Endothelial cell of umbilical vein (primary cell): ENCODE data around the gene PSMG2. TPM values are rescaled to one million over a fixed set of nuclear protein-coding genes. Genes with fewer than 3 reads are reported as not detected.
A peak's percentile ranks its signal among the peaks of the same experiment; 100 is the strongest.

Source experiments
- BruUV-seq: library from RNA; stranded (reverse); fragments of 400-500 nt; replicated peaks from 2 replicates; lab custom pipeline; 2021; lab: Mats Ljungman, UMichigan
- CTCF ChIA-PET: fragments of 300-600, 350-600 bp; sonication (Branson Sonifier 250); formaldehyde crosslinking; loops from one replicate; lab custom pipeline; 2021; ENCODE audit warnings: antibody characterized with exemption, inconsistent platforms; lab: Charles Lee
- POLR2A ChIA-PET: fragments of 300-600, 350-600 bp; sonication (Branson Sonifier 250); formaldehyde crosslinking; loops from one replicate; lab custom pipeline; 2021; ENCODE audit warnings: antibody characterized with exemption, inconsistent platforms; lab: Charles Lee
- DNase-seq: peaks from one replicate; pipeline ENCODE4 v3.0.0-alpha.2; 2011; ENCODE audit warnings: low read depth, low spot score
- FAIRE-seq: peaks from 2 replicates; lab custom pipeline; 2011; peaks lifted over from hg19 to GRCh38; lab: Jason Lieb, UNC
- H2AFZ ChIP-seq: 2 replicates; pipeline ENCODE4 v1.6.0; 2012; ENCODE audit warnings: low read depth, low read length, control low read depth, inconsistent platforms
- H3K27ac ChIP-seq: 2 replicates; pipeline ENCODE4 v1.5.1; 2011; ENCODE audit warnings: low read depth, mild to moderate bottlenecking, control low read depth, low read length, moderate library complexity; ENCODE audit not compliant: insufficient read depth
- H3K27me3 ChIP-seq, 2 experiments: 2 replicates each; pipeline versions ENCODE4 v1.6.0 to v1.6.1; 2011; ENCODE audit warnings: low read length in 2 of 2, mixed read lengths in 1 of 2; ENCODE audit not compliant: control insufficient read depth in 2 of 2, insufficient read depth in 2 of 2
- H3K36me3 ChIP-seq, 2 experiments: 2 replicates in 1 of 2; 3 replicates in 1 of 2; pipeline ENCODE4 v1.5.1; 2011; ENCODE audit warnings: low read length in 2 of 2, mild to moderate bottlenecking in 1 of 2, moderate library complexity in 1 of 2; ENCODE audit not compliant: control insufficient read depth in 2 of 2, insufficient read depth in 2 of 2; ENCODE audit errors: extremely low read depth in 1 of 2
- H3K4me1 ChIP-seq: 3 replicates; pipeline ENCODE4 v1.5.1; 2011; ENCODE audit warnings: mild to moderate bottlenecking, low read length; ENCODE audit not compliant: control insufficient read depth, insufficient read depth; ENCODE audit errors: extremely low read depth
- H3K4me2 ChIP-seq: 2 replicates; pipeline ENCODE4 v1.6.1; 2011; ENCODE audit warnings: low read length, control low read depth, mixed read lengths; ENCODE audit not compliant: insufficient read depth
- H3K4me3 ChIP-seq, 3 experiments: fragments of 200-600 bp in 1 of 3; sonication (generic), shearing (Covaris generic) in 1 of 3; replicated peaks in 1 of 3; 2 replicates each; pipeline ENCODE4 v1.5.1; 2011 to 2016; ENCODE audit warnings: control low read depth in 3 of 3, low read length in 3 of 3, mild to moderate bottlenecking in 2 of 3, inconsistent platforms in 1 of 3, low read depth in 1 of 3, moderate library complexity in 1 of 3; ENCODE audit not compliant: insufficient read depth in 1 of 3
- H3K79me2 ChIP-seq: 2 replicates; pipeline ENCODE4 v1.6.0; 2012; ENCODE audit warnings: low read length, inconsistent platforms; ENCODE audit not compliant: control insufficient read depth, insufficient read depth
- H3K9ac ChIP-seq: replicated peaks from 2 replicates; pipeline ENCODE3; 2011; ENCODE audit warnings: low read length, control low read depth; ENCODE audit not compliant: insufficient read depth; ENCODE audit errors: extremely low read depth
- H3K9me1 ChIP-seq: replicated peaks from 3 replicates; pipeline ENCODE4 v1.6.0; 2011; ENCODE audit warnings: mild to moderate bottlenecking, low read length; ENCODE audit not compliant: control insufficient read depth, insufficient read depth; ENCODE audit errors: extremely low read depth
- H3K9me3 ChIP-seq: replicated peaks from 2 replicates; pipeline ENCODE4 v1.5.1; 2012; ENCODE audit warnings: low read length, inconsistent platforms; ENCODE audit not compliant: control insufficient read depth, insufficient read depth
- H4K20me1 ChIP-seq: replicated peaks from 2 replicates; pipeline ENCODE3; 2011; ENCODE audit warnings: mild to moderate bottlenecking, low read length; ENCODE audit not compliant: control insufficient read depth, insufficient read depth; ENCODE audit errors: extremely low read depth
- EZH2 ChIP-seq: IDR thresholded peaks from 2 replicates; pipeline ENCODE4 v1.6.1; 2012; ENCODE audit warnings: borderline replicate concordance, low read depth, mild to moderate bottlenecking, moderate library complexity, low read length, inconsistent platforms; ENCODE audit not compliant: severe bottlenecking
- FOS ChIP-seq: IDR thresholded peaks from 2 replicates; pipeline ENCODE4 v1.6.1; 2011; ENCODE audit warnings: mild to moderate bottlenecking, low read length, moderate library complexity, borderline replicate concordance; ENCODE audit not compliant: insufficient read depth
- GATA2 ChIP-seq: IDR thresholded peaks from 2 replicates; pipeline ENCODE4 v1.7.0; 2011; ENCODE audit warnings: low read depth, mild to moderate bottlenecking, moderate library complexity, mixed read lengths, low read length; ENCODE audit not compliant: insufficient read length, insufficient read depth
- JUN ChIP-seq: IDR thresholded peaks from 2 replicates; pipeline ENCODE4 v1.6.1; 2011; ENCODE audit warnings: borderline replicate concordance, low read depth; ENCODE audit not compliant: insufficient read length, insufficient read depth
- MYC ChIP-seq: IDR thresholded peaks from one replicate; pipeline ENCODE4 v1.6.1; 2011; ENCODE audit warnings: mild to moderate bottlenecking, low read depth, low read length
- dilution Hi-C: fragments of 300-500 bp; cut with MboI; formaldehyde crosslinking; loops from one replicate; pipeline ENCODE4 v1.15.0; 2019; ENCODE audit warnings: low sequenced_read_pairs; ENCODE audit not compliant: extremely low pct_ligation_motif_present
- intact Hi-C: fragments of 100-400 bp; cut with micrococcal nuclease; formaldehyde crosslinking; loops from one replicate; pipeline ENCODE4 v1.10.0; 2022
- polyA plus RNA-seq, 4 experiments: library from polyadenylated mRNA; depleted of rRNA in 3 of 4; stranded (reverse) in 3 of 4; unstranded in 1 of 4; fragments of >200 nt; gene quantifications; 2 replicates each; pipeline versions ENCODE4 v1.2.1 to v1.2.3, GENCODE V29; 2011 to 2012; ENCODE audit warnings: missing spikeins in 1 of 4
- total RNA-seq: library from RNA; stranded (reverse); gene quantifications from 2 replicates; pipeline ENCODE4 v1.2.3, GENCODE V29; 2021
- TF ChIP-seq, protein P1 (sequence below): IDR thresholded peaks from 2 replicates; pipeline ENCODE4 v1.6.1; 2011; ENCODE audit not compliant: insufficient read depth, insufficient read length

PSMG2 gene
- total and polyA plus RNA-seq, 2 donors (not counting 3 experiments of a cell fraction or from before 2014, with no cell fraction given) = 42.0 to 71.0 TPM

DNA sequence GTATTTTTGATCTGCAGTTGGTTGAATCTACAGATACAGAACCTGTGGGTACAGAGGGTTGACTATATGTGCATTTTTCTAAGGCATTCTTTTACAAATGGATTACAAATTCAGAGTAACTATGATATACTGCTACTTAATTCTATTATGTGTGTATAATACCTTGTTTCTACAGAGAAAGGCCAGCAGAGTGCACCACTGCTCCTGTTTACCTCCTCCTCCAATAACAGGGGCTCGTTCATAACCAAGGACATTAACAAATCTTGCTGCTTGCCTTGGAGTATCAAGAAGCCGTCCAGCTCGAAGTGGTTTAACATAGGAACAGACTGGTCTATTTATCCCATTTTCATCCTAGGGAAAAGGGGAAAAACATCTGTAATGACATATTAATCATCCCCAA lies 16.7 kb upstream of the PSMG2 start:
- CTCF ChIA-PET = interaction anchor here (0.9 to 1.2 kb wide), 4 partner anchors 10 to 474 kb away, joined by 3 to 4 read pairs (median 3); partner anchors contain the start of genes CEP76 and PSMG2
- no peak for FAIRE-seq

DNA sequence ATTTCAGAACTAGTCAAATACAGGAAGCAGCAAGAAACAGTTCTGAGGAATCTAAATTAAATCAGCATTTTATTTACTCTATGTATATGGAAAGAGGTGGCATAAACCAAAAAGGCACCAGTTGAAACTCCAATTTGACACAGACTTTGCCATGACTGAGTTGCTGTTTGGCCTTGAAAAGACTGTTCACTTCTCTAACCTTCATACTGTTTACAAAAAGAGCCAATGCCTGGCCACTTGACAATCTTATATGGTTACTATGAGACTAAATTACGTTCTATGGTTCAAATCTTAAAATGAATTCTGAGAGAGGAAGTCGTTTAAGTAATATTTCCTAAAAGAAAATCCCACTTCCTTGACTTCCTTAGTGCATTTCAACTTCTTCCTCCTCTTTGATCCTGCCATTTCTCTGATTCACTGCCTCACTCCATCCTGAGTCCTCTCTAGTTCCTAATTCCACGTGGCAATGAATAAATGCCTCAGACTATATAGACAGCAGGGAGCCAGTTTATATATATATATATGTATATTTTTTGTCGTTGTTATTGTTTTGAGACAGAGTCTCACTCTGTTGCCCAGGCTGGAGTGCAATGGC lies 13.5 kb upstream of the PSMG2 start:
- no peaks in the 10 kb centered on the region for H3K9me1 ChIP-seq
- peaks cover 3% of the 10 kb centered on the region for H3K4me1 ChIP-seq
- H3K4me3 ChIP-seq = no peak overlapping the region
- TF ChIP-seq JUN = no peak
- no peaks in the 10 kb centered on the region for H4K20me1 ChIP-seq
- POLR2A ChIA-PET = no interaction called here
- dilution Hi-C loops (no loop called here), intact Hi-C loops (no loop called here)
- H3K9me3 ChIP-seq = no peaks in the 10 kb centered on the region
- H3K27me3 ChIP-seq = no peaks in the 10 kb centered on the region
- no peak overlapping the region for H2AFZ ChIP-seq
- FAIRE-seq = no peak
- H3K36me3 ChIP-seq = peaks cover 0 to 5% of the 10 kb centered on the region in 2 experiments
- H3K79me2 ChIP-seq = no peaks in the 10 kb centered on the region
- no peak overlapping the region for H3K9ac ChIP-seq
- no peak for DNase-seq
- no peak overlapping the region for H3K27ac ChIP-seq
- BruUV-seq = no TSS peak
- CTCF ChIA-PET = interaction anchor here (0.5 kb wide), 1 partner anchor 27 kb away, joined by 3 read pairs; no protein-coding TSS in a partner anchor
- no peak overlapping the region for H3K4me2 ChIP-seq

More for the DNA sequence above, 16.7 kb upstream of the PSMG2 start:
- no peaks in the 10 kb centered on the region for H3K79me2 ChIP-seq
- no peak overlapping the region for H3K4me2 ChIP-seq
- H4K20me1 ChIP-seq = no peaks in the 10 kb centered on the region
- no peak overlapping the region for H3K9ac ChIP-seq
- peak; percentile 38 for DNase-seq
- no peak overlapping the region for H2AFZ ChIP-seq
- POLR2A ChIA-PET = no interaction called here
- BruUV-seq = no TSS peak
- dilution Hi-C loops = no loop called here
- H3K9me1 ChIP-seq = no peaks in the 10 kb centered on the region
- H3K4me3 ChIP-seq = no peak overlapping the region
- no peaks in the 10 kb centered on the region for H3K27me3 ChIP-seq
- no peaks in the 10 kb centered on the region for H3K9me3 ChIP-seq
- H3K27ac ChIP-seq = no peak overlapping the region
- peaks cover 3% of the 10 kb centered on the region for H3K4me1 ChIP-seq
- intact Hi-C loops = no loop called here
- TF ChIP-seq FOS (no peak), GATA2 (no peak), MYC (no peak), EZH2 (no peak)
- TF ChIP-seq, protein P1, sequence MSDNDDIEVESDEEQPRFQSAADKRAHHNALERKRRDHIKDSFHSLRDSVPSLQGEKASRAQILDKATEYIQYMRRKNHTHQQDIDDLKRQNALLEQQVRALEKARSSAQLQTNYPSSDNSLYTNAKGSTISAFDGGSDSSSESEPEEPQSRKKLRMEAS = no peak
- peaks cover 0 to 3% of the 10 kb centered on the region in 2 experiments for H3K36me3 ChIP-seq
